Stimulated activated CD4-positive, alpha-beta T cell treated with anti-CD3 and anti-CD28 coated beads, Interleukin-2, amount 100 ng/mL, for 4 hours (primary cell): ENCODE data around the gene NCCRP1.

ENCODE experiments used
- DNase-seq: peaks from one replicate; pipeline ENCODE4 v3.0.0-alpha.2; 2020; ENCODE audit warnings: low read depth

Gene NCCRP1, protein sequence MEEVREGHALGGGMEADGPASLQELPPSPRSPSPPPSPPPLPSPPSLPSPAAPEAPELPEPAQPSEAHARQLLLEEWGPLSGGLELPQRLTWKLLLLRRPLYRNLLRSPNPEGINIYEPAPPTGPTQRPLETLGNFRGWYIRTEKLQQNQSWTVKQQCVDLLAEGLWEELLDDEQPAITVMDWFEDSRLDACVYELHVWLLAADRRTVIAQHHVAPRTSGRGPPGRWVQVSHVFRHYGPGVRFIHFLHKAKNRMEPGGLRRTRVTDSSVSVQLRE

DNA sequence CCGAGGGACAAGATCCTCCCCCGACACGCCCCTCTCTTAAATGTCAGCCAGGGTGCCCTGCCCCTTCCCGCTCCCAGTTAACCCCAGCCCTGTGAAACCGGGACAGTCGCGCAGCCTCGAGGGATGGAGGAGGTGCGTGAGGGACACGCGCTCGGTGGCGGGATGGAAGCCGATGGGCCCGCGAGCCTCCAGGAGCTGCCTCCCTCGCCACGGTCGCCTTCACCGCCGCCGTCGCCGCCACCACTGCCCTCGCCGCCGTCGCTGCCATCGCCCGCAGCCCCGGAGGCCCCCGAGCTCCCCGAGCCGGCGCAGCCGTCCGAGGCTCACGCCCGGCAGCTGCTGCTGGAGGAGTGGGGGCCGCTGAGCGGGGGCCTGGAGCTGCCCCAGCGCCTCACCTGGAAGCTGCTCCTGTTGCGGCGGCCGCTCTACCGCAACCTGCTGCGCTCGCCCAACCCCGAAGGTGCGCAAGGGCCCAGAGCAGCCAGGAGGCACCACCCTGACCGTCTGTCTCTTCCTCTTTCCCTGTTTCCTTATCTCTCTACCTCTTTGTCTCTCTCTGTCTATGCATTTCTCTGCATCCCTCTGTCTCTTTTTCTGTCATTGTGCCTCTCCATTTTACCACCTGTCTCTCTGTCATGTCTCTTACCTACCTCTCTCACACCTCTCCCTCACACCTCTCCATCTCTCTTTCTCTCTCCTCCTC is at the start of gene NCCRP1:
NCCRP1 (plus strand) TSS at position 105 of the 703 bp plus-strand sequence; CDS start at position 124, 19 bp downstream.
- no peak for DNase-seq

DNA sequence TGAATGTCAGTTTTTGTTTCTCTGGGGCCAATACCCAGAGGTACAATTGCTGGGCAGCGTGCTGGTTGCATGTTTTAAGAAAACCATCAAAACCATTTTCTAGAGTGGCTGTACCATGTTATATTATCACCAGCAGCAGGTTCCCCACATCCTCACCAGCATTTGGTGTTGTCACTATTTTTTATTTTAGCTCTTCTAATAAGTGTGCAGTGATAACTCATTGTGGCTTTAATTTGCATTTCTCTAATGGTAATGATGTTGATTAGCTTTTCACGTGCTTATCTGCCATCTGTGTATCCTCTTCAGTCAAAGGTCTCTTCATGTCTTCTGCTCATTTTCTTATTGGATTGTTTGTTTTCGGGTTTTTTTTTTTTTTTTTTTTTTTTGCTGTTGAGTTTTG is 49.3 kb upstream of the NCCRP1 start:
- no peak for DNase-seq

DNA sequence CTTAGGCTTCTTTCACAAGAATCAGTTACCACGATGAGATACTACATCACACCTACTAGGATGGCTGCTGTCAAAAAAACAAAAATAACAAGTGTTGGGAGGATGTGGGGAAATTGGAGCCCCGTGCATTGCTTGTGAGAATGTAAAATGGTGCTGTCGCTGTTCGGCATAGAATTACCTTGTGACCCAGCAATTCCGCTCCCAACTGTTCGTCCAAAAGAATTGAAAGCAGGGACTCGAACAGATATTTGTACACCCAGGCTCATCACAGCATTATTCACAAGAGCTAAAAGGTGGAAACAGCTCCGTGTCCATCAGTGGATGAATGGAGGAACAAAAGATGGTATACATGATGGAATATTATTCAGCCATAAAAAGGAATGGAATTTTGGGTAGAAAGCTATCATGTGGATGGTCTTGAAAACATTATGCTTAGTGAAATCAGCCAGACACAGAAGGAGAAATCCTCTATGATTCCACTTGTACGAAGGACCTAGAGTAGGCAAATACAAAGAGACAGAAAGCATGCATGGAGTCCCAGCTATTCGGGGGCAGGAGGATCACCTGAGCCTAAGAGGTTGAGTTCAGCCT is 47.7 kb upstream of the NCCRP1 start:
- no peak for DNase-seq

DNA sequence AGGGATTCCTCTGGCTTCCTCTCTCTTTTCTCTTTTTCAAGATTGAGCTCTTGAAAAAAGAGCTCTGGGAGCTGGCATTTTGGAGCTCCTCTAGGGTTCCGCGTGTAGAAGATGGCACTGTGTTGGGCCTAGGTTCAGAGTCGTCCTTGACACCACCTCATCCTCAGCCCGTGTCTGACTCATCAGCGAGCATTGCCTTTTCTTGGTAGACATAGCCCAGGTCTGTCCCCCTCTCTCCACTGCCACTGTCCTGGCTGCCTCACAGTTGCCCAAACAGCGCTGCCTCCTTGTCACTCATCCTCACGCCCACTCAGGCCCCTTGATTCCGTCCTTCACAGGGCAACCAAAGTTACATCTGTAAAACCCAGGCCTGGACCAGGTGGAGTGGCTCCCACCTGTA is 46.5 kb upstream of the NCCRP1 start:
- DNase-seq: no peak

DNA sequence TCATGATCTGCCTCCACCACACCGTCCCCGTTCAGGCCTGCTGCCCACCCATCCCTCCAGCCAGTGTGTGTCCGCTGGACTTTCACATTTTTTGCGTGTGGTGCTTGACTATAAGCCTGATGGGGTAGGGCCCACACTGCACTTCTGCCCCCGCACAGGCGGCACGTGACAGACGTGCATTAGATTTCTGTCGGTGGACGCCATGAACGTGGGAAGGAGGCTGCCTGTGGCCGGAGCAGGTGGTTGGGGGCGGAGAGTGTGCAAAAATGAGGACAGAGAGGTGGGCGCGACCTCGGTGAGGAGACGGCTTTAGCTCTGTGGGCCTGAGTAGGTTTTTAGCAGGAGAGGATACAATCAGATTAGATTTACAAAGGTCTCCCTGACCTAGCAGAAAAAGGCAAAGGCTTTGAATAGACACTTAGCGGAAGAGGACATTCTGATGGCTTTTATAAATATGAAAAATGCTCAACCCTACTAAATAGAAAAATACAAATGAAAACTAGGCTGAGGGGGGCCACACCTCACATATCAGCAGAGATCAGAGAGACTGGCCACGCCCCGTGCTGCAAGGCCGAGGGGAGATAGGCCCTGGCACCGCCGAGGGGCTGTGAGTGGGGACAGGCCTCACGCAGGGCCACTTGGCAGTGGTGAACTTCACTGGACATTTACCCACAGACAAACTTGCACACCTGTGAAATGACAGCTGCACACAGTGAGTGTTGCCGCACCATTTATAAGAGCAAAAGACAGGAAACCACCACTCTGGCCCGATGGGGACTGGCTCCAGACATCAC is 45.8 kb upstream of the NCCRP1 start:
- DNase-seq: no peak

DNA sequence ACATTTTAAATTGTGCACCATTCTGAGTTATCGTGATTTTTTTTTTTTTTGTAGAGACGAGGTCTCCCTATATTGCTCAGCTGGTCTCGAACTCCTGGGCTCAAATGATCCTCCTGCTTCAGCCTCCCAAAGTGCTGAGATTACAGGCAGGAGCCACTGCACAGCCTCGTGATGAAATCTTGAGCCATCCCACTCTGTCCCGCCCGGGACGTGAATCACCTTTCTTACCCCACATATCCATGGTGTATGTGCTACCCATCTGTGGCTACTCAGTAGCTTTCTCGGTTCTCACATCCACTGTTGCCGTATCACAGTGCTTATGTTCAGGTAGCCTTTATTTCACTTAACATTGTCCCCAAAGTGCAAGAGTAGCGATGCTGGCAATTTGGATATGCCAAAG is 44.7 kb upstream of the NCCRP1 start:
- DNase-seq: no peak

DNA sequence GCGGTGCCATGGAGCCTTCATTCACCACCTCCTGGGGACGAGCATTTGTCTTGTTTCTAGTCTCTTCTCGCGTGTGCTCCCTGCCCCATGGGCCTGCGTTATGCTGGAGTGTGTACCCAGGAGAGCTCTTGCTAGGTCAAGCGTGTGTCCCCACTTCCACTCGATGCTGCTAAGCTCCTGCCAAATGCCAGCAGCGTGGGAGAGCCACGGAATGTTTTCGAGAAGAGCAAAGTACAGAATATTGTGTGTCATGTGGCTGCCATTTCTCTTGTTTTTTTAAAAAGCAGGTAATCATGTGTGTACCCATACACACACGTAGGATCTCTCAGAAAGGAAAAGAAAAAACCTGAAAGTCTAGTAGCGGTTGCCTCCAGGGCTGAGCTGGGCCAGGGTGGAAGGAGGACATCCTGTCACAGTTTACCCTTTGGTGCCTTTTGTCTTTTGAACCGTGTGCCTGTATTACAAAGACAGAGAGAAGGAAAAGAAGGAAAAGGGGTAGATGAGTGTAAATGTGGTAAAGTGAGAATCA is 42.6 kb upstream of the NCCRP1 start:
- DNase-seq: no peak

DNA sequence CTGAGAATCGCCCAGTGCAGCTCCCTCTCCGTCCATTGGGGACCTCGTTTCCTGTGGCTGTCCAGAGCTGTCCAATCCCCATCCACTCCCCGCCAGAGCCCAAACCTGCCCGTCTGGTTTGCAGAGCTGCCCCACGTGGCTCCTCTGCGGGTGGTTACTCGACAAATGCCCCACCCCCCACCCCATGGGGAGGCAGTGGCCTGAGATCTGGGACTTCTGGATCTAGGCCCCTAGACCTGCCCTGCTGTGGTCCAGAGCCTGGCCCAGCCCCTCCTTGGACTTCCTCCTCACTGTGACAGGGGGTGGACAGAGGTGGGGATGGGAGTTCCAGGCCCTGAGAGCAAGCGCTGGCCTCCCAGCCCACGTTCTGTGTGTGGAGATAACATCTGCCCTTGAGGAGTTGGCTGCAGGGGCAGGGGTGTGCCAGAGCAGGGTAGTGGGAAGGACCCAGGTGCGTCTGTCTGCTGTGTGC is 42.1 kb upstream of the NCCRP1 start:
- no peak for DNase-seq

DNA sequence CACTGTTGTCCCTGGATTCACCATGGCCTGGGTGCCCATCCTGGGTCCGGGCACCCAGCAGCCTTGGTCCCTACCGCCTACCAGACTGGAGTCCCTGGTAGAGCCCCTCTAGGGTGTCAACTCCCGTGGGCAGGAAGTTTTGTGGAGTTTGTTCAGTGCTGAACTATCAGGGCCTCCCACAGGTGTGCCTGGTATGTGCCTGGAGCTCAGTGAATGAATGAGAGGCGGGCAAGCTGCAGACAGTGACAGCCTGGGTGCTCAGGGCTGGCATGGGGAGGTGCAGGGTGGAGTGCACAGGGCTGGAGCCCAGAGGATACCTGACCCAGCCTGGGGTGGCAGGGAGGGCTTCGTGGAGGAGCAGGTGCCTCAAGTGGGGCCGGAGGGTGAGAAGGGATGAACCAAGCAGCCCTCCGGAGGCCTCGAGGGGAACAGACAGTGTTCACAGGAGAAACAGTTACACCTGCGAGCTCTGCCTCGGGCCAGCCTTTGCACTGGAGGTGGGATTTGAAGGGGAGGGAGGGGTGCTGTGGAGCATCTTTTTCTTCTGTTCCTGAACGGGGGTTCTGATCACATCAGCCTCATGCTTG is 41.6 kb upstream of the NCCRP1 start:
- no peak for DNase-seq

DNA sequence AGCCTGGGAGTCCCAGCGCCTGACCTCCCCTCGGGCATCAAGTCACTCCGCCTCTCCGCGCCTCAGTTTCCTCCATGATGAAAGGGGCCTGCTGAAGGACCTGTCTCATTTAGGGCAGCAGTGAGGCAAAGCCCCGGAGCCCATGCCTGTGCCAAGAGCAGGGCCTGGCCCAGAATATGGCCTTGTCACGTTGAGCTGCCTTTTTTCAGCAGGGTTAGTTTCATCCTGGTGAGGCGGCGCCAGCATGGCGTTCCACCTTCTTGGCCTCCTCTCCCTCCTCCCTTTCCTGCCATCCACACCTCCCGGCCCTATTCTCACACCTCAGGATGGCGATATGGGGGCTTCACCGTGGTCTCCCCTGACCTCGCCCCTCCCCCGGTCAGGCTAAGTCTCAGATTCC is 41.0 kb upstream of the NCCRP1 start:
- DNase-seq: no peak

DNA sequence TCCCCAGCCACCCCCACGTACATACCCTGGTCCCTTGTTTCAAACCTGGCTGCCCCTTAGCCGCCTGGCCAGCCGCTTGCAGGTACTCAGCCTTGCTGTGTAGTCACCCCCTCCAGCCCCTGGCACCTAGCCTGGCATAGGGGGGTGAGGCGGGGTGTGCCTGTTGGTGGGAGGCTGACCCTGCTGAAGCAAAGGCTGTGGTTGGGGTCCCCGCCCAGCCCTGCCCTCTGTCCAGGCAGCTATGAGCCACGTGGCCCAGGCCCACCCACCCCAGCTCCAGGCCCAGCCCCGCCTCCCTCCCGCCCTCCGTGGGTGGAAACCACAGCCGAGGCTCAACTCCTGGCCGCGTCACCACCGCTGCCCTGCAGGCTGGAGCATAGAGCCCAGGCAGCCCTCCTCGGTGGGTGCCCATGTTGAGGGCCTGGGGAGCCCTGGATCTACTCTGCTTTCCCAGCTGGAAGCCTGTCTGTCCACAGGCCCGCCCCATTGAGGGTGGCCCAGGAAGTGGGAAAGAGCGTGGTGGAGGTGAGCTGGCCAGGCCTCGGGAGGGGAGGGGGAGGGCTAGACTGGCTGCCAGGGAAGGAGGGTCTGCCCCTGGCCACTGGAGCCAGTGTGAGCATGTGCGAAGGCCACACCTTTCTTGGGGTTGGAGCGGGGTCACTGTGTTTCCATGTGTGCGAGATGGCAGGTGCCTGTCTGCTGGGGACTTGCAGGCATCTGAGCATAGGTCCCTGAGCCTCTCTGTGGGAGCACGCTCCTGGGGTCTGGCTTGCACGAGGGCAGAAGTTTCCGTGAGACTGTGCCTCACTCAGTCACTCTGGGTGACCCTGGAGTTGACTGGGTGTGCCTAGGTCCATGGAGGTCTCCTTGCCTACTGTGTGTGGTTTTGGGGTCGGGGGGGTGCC is 40.2 kb upstream of the NCCRP1 start:
- no peak for DNase-seq

DNA sequence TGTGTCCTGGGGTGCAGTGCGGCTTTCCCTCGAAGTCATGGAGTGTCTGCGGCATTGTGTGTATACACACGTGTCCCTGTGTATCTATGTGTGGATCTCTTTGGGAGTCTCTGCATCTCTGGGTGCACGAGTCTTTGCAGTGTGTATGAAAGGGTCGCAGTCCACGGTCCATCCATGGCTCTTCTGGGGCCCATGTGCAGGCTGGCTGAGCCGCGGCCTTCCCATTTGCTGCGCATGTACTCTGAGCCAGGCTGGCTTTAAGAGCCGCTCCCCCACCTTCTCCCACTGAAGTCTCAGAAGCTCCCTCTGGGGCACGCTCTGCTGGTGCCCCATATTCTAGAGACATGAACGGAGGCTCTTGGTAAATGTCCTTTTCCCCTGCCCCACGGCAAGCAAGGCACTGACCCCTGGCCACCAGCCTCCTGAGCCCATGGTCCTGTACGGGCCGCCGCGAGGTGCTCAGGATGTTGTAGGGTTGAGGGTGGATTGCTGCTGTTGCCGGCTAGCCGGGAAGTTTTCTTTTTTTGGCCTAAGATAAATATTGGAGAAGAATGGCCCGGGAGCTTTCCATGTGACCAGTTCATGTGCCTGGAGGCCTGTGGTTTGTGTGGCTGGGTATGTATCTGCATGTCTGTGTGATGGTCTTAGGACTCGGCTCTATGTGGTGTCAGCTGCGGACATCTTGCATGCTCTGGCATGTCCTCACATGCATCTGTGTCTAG is 39.3 kb upstream of the NCCRP1 start:
- no peak for DNase-seq

DNA sequence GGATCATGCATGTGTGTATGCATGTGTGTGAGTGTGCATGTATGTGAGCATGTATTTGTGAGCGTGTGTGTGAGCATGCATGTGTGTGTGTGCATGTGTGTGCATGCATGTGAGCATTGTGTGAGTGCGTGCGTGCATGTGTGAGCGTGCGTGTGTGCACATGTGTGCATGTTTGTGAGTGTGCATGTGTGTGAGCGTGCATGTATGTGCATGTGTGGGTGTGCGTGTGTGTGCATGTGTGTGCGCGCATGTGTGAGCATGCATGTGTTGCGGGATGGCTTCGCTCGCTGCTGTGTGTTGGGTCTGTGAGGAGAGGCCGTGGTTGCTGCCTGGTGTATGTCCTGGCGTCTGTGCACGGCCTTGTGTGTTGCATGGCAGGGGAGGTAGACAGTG is 38.8 kb upstream of the NCCRP1 start:
- DNase-seq: no peak

DNA sequence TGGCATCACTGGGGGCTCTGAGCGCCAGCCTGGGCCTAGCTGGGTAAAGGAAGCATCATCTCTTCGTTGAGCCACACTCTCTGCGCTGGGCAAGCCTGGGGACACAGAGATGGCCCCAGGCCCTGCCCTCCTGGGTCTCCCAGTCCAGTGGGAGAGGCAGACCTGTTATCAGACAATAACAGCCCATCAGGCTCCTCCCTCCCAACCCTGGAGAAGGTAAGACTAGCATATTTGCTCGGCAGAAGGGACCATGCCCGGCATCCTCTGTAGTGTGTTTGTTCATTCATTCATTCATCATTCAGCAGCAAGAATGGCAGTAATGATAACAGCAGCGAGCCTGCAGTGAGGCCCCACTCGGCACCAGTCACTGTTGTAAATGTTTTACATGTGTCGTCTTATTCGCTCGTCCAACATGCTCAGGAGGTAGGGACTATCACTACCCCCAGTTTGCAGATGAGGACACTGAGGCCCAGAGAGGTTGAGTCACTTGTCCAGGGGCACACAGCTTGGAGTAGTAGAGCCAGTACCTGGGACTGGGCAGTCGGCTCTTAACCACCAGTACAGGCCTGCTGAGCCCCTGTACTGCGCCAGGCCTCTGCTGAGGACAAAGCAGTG is 38.0 kb upstream of the NCCRP1 start:
- DNase-seq: no peak

DNA sequence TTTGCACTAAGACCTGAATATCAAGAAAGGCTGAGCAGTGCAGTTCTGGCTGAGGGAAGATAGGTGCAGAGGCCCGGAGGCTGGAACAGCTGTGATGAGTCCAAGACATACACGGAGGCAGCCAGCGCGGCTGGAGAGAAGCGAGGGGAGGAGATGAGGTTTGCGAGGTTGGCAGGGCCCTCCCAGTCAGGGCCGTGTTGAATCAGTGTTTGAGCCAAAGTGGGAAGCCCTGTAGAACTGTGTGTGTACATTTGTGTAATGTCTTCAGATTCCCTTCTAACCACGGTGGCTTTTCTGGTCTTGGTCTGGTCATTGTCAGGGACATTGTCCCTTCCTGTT is 36.3 kb upstream of the NCCRP1 start:
- no peak for DNase-seq

DNA sequence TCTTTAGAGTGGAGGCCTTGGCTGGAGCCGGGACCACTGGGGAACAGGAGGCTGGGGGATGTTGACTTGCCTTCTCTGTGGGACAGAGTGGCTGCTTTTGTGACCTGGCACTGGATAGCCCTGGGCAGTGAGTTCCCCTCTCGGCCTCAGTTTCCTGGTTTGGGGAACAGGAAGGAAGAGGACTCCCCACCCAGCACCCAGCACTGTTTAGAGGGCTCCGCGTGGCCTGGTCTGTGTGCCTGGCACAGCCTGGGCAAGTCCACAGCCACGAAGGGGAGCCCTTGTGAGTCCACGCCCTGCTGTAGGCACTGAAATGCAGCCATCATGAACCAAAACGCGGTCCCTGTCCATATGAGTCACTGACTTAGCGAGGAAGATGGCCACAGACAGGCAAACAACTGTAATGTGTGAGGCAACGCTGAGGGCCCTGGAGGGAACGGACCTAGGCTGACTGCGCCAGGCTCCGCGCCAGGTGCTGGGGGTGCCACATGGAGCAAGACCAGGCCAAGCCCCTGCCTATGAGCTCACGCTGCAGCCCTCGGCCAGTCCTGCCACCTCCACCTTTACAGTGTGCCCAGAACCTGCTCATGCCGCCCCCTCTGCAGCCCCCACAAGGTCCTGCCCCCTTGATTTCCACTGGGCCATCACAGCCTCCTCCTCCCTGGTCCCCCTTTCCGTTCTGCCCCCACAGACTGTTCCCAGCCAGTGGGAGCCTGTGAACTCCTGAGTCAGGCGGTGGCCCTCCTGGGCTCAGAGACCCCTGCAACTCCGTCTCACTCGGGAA is 35.7 kb upstream of the NCCRP1 start:
- DNase-seq: no peak

DNA sequence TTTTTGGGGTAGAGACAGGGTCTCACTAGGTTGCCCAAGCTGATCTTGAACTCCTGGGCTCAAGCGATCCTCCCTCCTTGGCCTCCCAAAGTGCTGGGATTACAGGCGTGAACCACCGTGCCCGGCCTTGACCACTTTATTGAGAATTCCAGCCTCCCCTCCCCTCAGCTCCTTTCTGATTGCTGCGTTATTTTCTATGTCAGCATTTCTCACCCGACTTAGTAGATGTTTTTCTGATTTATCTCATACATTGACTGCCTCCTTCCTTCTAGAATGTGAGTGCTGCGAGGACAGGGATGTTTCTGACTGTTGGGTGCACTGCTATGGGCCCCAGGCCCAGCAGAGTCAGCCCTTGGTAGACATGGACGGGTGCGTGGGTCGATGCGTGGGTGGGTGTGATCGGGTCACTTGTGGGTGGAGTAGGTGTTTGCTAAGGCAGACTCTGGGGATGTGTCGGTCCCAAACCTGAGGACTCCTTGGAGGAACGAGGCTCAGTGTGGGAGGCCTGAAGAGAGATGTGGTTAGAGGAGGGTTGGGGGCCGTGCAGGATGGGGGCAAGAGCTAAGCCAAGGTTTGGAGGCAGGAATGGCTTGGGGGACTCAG is 34.2 kb upstream of the NCCRP1 start:
- no peak for DNase-seq

DNA sequence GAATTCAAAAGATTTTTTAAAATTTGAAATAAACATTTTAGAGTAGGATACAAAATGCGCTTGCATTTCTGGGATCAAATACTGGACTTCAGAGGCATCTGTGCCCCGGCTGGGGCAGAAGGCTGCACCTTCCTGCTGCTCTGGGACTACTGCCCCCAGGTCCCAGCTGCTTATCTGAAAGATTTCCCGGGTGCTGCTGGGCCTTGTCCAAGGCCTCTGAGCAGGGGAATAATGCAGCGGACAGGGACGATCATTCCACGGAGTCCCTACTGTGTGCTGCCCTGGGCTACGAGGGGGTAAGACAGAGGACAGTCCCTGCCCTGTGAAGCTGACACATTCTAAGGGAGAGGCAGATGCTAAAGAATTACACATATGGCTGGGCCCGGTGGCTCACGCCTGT is 33.1 kb upstream of the NCCRP1 start:
- DNase-seq: no peak

DNA sequence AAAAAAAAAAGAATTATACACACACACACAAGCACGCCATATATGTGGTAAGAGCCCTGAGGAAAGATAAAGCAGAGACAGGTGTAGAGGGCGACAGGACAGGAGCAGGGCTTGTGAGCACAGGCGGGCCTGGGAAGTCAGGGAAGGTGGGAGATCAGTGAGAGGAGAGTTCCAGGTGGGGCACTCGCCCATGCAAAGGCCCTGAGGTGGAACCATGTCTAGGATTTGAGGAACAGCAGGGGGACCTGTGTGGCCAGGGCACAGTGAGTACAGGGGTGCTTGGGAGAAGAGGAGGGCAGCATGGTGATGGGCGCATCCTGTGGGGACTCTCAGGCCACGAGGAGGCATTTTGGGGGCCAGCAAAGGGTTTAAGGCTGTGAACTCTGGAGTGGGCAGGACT is 32.5 kb upstream of the NCCRP1 start:
- no peak for DNase-seq
